K562 (cell line): Measurements from ENCODE around the gene CCDC148. TPM values are rescaled to one million over a fixed set of nuclear protein-coding genes. Genes with fewer than 3 reads are reported as not detected.

ENCODE experiments used
- CXXC5 ChIP-seq: fragments of 250-450 bp; sonication (Bioruptor Pico); IDR thresholded peaks from 2 replicates; pipeline ENCODE4 v1.8.0; 2022; ENCODE audit warnings: inconsistent platforms, mild to moderate bottlenecking, moderate library complexity
- FOXK1 ChIP-seq: sonication (generic); formaldehyde crosslinking; IDR thresholded peaks from 2 replicates; pipeline ENCODE4 v1.8.0; 2022; ENCODE audit warnings: missing genetic modification reagents, mild to moderate bottlenecking, borderline replicate concordance
- MYNN ChIP-seq, 2 experiments: sonication (generic); formaldehyde crosslinking in 1 of 2; IDR thresholded peaks; 2 replicates each; pipeline versions ENCODE4 v1.5.0 to v1.6.1; 2016 to 2020; ENCODE audit warnings: antibody characterized with exemption in 1 of 2, missing genetic modification reagents in 1 of 2
- NFE2L1 ChIP-seq: fragments of 450-650 bp; IDR thresholded peaks from 2 replicates; pipeline ENCODE4 v1.6.1; 2016; ENCODE audit warnings: missing genetic modification characterization, low read depth, mild to moderate bottlenecking, missing compliant biosample characterization, moderate library complexity, borderline replicate concordance
- PHTF2 ChIP-seq: fragments of 250-450 bp; sonication (Bioruptor Pico); IDR thresholded peaks from 2 replicates; pipeline ENCODE4 v1.5.0; 2021; ENCODE audit warnings: mild to moderate bottlenecking
- TFE3 ChIP-seq: fragments of 450-650 bp; formaldehyde crosslinking; IDR thresholded peaks from 2 replicates; pipeline ENCODE4 v1.4.0; 2020; ENCODE audit warnings: mild to moderate bottlenecking, mixed read lengths
- UBTF ChIP-seq, 2 experiments: IDR thresholded peaks; 2 replicates each; pipeline ENCODE4 v1.6.1; 2012; ENCODE audit warnings: improper control_type of control experiment in 2 of 2, low read depth in 2 of 2, low read length in 2 of 2, borderline replicate concordance in 1 of 2
- ZNF174 ChIP-seq: fragments of 250-450 bp; sonication (Bioruptor Pico); IDR thresholded peaks from 2 replicates; pipeline ENCODE4 v1.4.0; 2020; ENCODE audit warnings: mild to moderate bottlenecking
- polyA plus RNA-seq, 8 experiments: library from polyadenylated mRNA; depleted of rRNA in 4 of 8; stranded (reverse) in 5 of 8; unstranded in 3 of 8; fragments of >200 nt; fragmentation: Nextera tagmentation in 2 of 8; fragmentation: Illumina TruSeq in 1 of 8; extraction: Ambion mirVana in 2 of 8; extraction: Trizol in 1 of 8; gene quantifications; 2 replicates each; pipeline versions ENCODE4 v1.2.1 to v1.2.3, GENCODE V29; 2011 to 2014; ENCODE audit warnings: inconsistent platforms in 1 of 8, missing spikeins in 1 of 8
- total RNA-seq, 7 experiments: library from RNA; depleted of rRNA in 6 of 7; stranded (reverse); fragments of >200 nt in 6 of 7; fragmentation: Illumina TruSeq in 2 of 7; extraction: Trizol in 2 of 7; gene quantifications; 2 replicates each; pipeline versions ENCODE4 v1.2.1 to v1.2.3, GENCODE V29; 2011 to 2021; ENCODE audit warnings: low replicate concordance in 1 of 7

Gene CCDC148
- total and polyA plus RNA-seq, 9 of the 15 experiments (the other 6 are each of a cell fraction or from before 2014, with no cell fraction given), result 0.10 to 1.4 (median 0.65) TPM

- no peak for TF ChIP-seq UBTF (IDR thresholded peaks at IDR 0.05; ENCODE audit: borderline replicate concordance in 1 of 2, low read depth in 2 of 2, low read length in 2 of 2)
- no peak for TF ChIP-seq FOXK1
- TF ChIP-seq NFE2L1 (tag), result no peak
- TF ChIP-seq ZNF174 (CRISPR knock-in tag), result no peak
- no peak for TF ChIP-seq PHTF2 (CRISPR knock-in tag)
- TF ChIP-seq TFE3, result no peak
- TF ChIP-seq CXXC5 (CRISPR knock-in tag), result no peak
- no peak for TF ChIP-seq MYNN (IDR thresholded peaks at IDR 0.05)
- no peak for TF ChIP-seq MYNN (CRISPR knock-in tag; IDR thresholded peaks at IDR 0.05)
Observed at GRCh38 chr2:158496986-158497385, 40.4 kb upstream of the CCDC148 start (continued).
